ENCODE data around the gene SDR42E1.

The SDR42E1 gene

DNA sequence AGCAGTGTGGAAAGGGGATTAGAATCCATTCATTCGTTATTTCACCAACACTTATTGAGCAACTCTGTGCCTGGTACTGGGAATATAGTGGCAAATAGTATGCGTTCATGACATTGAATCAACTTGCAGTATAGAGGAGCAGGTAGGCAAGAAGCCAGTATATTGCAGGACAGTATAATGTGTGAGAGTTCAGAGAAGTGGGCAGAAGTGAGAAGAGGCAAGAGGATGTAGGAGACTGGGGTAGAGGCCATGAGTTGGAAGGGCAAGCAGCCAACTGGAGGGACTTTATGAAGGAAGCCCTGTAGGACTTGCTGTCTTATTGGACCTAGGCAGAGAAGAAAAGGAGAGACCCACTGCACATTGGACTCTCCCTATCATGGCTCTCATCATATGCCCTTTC lies 36.1 kb upstream of the SDR42E1 start:
- TF ChIP-seq POLR2A (IDR thresholded peaks at IDR 0.05; ENCODE audit: low read depth, low read length), result no peak
- TF ChIP-seq TAF1 (IDR thresholded peaks at IDR 0.05; ENCODE audit: borderline replicate concordance, low read depth, low read length), result no peak
- TF ChIP-seq POLR2AphosphoS5 (IDR thresholded peaks at IDR 0.05; ENCODE audit: low read depth, low read length), result no peak
- DNase-seq (ENCODE audit: insufficient read length) (no peak), FAIRE-seq (no peak)

DNA sequence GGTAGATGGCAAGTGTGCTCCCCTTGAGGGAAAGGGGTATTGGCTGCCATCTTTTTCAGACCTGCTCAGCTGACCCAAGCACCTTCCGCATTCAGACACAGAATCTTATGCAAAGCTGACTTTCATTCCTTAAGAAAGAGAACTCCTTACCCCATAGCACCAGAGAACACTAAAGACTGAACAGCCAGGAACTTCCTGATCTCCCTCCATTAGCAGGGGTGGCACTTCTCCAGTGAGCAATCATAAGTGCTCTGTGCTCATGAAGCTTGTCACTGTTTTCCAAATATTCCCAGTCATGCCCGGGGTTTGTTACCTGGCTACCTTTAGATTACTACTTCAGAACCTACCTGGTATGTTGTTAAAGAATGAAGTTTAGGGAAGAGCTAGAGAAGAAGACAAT lies 35.7 kb upstream of the SDR42E1 start:
- FAIRE-seq (no peak), DNase-seq (ENCODE audit: insufficient read length) (no peak)
- TF ChIP-seq TAF1 (IDR thresholded peaks at IDR 0.05; ENCODE audit: borderline replicate concordance, low read depth, low read length), result no peak
- no peak for TF ChIP-seq POLR2AphosphoS5 (IDR thresholded peaks at IDR 0.05; ENCODE audit: low read depth, low read length)
- TF ChIP-seq POLR2A (IDR thresholded peaks at IDR 0.05; ENCODE audit: low read depth, low read length), result no peak

DNA sequence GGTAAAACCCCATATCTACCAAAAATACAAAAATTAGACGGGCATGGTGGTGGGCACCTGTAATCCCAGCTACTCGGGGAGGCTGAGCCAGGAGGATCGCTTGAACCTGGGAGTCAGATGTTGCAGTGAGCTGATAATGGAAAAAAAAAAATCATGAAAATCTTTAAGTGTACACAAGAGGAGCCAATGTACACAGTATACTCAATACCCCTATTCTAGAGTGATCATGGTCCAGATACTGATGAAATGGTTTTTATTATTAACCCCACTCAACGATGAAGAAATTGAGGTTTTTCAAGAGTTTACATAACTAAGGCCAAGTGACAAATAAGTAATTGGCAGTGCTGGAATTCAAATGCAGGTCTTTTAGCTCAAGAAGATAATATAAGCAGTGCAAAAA lies 35.3 kb upstream of the SDR42E1 start:
- no peak for DNase-seq (ENCODE audit: insufficient read length)
- no peak for FAIRE-seq
- TF ChIP-seq POLR2A (IDR thresholded peaks at IDR 0.05; ENCODE audit: low read depth, low read length), result no peak
- TF ChIP-seq TAF1 (IDR thresholded peaks at IDR 0.05; ENCODE audit: borderline replicate concordance, low read depth, low read length), result no peak

DNA sequence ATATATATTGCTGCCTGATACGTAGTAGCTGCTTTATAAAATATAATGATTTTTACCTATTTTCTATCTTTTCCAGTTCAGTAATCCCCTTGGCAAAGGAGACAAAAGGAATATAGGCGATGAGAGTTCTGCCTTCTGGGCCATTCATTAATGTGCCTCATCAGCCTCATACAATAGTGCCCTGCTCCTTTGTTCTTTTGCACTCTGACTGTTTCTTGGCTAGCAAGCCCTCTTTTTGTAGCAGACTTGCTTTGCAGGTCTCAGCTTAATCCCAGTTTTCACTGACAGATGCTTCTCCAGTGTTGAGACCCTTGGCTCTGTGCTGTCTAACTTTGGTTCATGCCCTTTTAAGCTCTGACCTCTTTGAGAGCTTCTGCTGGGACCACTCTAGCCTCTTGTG lies 34.2 kb upstream of the SDR42E1 start:
- DNase-seq (ENCODE audit: insufficient read length) (no peak), FAIRE-seq (no peak)
- TF ChIP-seq TAF1 (IDR thresholded peaks at IDR 0.05; ENCODE audit: borderline replicate concordance, low read depth, low read length) (no peak), POLR2AphosphoS5 (IDR thresholded peaks at IDR 0.05; ENCODE audit: low read depth, low read length) (no peak)

DNA sequence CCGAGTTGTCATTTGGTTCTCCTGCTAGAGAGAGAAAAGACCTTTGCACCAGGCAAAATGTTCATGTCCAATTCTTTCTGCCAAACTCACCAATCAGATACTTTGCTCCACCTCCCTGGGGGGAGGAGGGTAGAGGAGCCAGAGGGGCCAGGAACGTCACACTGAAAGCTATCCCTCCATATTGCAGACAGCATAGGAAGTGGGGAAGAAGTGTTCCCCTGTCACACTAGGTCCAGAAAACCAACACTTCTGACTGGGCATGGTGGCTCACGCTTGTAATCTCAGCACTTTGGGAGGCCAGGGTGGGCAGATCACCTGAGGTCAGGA lies 33.3 kb upstream of the SDR42E1 start:
- FAIRE-seq (no peak), DNase-seq (ENCODE audit: insufficient read length) (no peak)
- no peak for TF ChIP-seq TAF1 (IDR thresholded peaks at IDR 0.05; ENCODE audit: borderline replicate concordance, low read depth, low read length)
- TF ChIP-seq POLR2AphosphoS5 (IDR thresholded peaks at IDR 0.05; ENCODE audit: low read depth, low read length), result no peak
- no peak for TF ChIP-seq POLR2A (IDR thresholded peaks at IDR 0.05; ENCODE audit: low read depth, low read length)

DNA sequence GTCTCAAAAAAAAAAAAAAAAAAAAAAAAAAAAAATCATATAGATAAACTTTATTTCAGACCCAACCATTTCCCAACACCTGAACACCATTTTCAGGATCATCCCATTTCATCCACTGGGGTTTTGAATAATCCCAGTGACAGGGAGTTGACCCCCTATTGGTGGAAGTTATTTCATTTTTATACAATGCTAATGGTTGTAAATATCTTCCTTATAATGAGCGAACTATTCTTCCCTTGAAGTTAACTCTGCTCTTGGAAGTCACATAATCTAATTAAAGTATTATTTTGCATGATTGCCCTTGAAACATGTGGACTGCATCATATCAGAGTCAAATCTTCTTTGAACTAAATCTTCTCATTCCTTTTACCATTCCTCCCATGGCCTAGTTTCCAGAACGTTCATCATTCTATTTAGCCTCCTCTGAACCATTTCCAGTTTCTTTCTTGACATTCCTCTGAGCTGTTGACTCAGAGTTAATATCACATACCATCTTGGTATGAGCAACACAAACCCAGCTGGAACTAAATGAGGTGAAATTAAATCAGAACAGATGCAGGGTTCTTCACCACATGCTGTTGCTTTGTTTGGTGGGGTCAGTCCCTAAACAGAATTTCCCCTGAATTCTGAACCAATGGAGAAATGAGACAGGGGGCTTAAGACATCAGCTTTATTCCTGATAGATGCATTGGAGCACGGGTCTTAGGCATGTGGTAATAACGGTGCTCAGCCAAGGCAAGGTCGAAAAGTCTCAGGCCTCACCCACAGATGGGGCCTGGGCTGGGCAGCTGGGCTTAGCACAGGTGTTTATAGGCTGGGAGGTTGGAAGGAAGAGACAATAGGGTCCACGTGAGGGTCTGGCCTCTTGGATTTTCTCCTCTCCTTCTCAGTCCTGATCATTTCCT lies 32.7 kb upstream of the SDR42E1 start:
- FAIRE-seq (no peak), DNase-seq (ENCODE audit: insufficient read length) (no peak)
- TF ChIP-seq POLR2A (IDR thresholded peaks at IDR 0.05; ENCODE audit: low read depth, low read length), result no peak

DNA sequence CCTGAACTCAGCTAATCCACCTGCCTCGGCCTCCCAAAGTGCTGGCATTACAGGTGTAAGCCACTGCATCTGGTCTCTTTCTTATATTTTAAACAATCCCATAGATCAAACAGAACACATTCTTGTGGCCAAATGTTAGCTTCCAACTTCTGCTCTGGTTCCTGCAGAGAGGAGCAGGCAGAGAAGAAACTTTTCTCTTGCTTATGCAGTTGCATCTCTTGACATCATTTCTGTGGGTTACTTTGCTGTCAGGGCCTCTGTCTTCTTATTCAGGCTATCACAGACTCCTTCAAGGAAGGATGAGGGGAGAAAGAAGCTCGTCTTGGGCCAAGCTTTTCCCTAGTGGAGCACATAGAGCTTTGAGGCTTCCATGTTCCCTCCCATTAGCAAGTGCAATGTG lies 31.6 kb upstream of the SDR42E1 start:
- DNase-seq (ENCODE audit: insufficient read length) (no peak), FAIRE-seq (no peak)
- TF ChIP-seq TAF1 (IDR thresholded peaks at IDR 0.05; ENCODE audit: borderline replicate concordance, low read depth, low read length), result no peak

DNA sequence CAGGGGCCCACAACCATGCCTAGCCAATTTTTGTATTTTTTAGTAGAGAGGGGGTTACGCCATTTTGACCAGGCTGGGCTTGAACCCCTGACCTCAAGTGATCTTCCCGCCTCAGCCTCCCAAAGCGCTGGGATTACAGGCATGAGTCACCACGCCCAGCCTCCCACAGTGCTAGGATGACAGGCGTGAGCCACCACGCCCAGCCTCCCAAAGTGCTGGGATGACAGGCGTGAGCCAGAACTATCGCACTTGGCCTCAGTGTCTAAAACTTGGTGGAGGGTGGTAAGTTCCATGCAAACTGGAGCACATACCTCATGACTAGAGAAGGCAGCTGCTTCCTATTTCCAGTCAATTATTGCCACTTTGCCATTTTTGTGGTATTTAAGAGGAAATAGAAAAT lies 30.9 kb upstream of the SDR42E1 start:
- TF ChIP-seq POLR2AphosphoS5 (IDR thresholded peaks at IDR 0.05; ENCODE audit: low read depth, low read length) (no peak), POLR2A (IDR thresholded peaks at IDR 0.05; ENCODE audit: low read depth, low read length) (no peak), TAF1 (IDR thresholded peaks at IDR 0.05; ENCODE audit: borderline replicate concordance, low read depth, low read length) (no peak)
- FAIRE-seq (no peak), DNase-seq (ENCODE audit: insufficient read length) (no peak)

DNA sequence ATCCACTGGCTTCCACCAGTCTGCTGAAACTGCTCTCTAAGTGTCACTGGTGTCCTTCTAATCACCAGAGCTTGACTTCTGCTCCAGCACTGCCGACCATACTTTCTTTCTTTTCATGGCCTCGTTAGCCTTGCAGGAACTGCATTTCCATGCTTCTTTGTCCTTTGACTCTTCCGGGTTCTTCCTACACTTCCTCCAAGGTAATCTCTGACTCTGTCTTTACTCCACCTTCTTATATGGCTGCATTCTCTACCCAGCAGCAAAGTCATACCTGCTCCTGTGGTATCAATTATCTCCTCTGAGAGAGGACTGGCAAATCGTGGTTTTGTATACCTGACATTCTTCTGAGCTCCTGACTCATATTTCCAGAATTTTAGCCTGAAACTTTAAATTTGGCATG lies 30.3 kb upstream of the SDR42E1 start:
- TF ChIP-seq POLR2AphosphoS5 (IDR thresholded peaks at IDR 0.05; ENCODE audit: low read depth, low read length), result no peak
- no peak for TF ChIP-seq TAF1 (IDR thresholded peaks at IDR 0.05; ENCODE audit: borderline replicate concordance, low read depth, low read length)
- TF ChIP-seq POLR2A (IDR thresholded peaks at IDR 0.05; ENCODE audit: low read depth, low read length), result no peak
- DNase-seq (ENCODE audit: insufficient read length) (no peak), FAIRE-seq (no peak)

DNA sequence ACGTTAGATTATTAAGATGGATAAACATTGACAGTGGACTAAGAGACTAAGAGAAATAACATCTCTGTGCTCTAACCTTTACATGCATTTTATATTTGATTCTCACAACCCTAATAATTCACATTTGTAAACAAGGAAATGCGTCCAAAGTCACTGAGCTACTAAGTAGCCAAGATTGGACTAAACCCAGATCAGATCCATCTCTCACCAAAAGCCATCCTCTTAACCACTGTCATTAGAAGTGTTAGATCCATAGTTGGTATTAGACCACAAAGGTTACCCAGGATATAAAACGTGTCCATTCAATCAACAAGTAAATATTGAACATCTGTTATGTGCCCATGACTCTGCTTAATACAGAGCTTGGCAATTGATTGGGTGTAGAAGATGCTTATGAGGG lies 29.0 kb upstream of the SDR42E1 start:
- DNase-seq (ENCODE audit: insufficient read length) (no peak), FAIRE-seq (no peak)
- TF ChIP-seq POLR2AphosphoS5 (IDR thresholded peaks at IDR 0.05; ENCODE audit: low read depth, low read length), result no peak
- TF ChIP-seq POLR2A (IDR thresholded peaks at IDR 0.05; ENCODE audit: low read depth, low read length), result no peak
- no peak for TF ChIP-seq TAF1 (IDR thresholded peaks at IDR 0.05; ENCODE audit: borderline replicate concordance, low read depth, low read length)

DNA sequence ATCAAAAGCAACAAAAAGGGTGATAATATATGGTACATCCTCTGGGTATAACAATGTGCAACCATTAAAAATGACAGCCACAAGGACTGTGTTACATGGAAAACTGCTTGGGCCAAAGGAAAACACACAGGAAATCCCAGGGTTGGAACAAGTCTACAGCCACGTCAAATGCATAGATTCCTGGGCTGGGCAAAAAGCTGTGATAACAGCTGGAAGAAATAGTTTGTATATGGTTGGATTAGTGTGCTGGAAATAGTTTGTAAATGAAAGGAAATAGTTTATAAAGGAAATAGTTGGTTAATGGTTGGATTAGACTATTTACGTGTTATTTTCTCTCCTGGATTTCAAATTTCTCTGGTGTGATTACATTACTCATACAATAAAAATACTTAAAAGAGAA lies 26.4 kb upstream of the SDR42E1 start:
- DNase-seq (ENCODE audit: insufficient read length), result no peak
- TF ChIP-seq POLR2AphosphoS5 (IDR thresholded peaks at IDR 0.05; ENCODE audit: low read depth, low read length), result no peak
- TF ChIP-seq TAF1 (IDR thresholded peaks at IDR 0.05; ENCODE audit: borderline replicate concordance, low read depth, low read length), result no peak
- TF ChIP-seq POLR2A (IDR thresholded peaks at IDR 0.05; ENCODE audit: low read depth, low read length), result no peak
- FAIRE-seq, result no peak

DNA sequence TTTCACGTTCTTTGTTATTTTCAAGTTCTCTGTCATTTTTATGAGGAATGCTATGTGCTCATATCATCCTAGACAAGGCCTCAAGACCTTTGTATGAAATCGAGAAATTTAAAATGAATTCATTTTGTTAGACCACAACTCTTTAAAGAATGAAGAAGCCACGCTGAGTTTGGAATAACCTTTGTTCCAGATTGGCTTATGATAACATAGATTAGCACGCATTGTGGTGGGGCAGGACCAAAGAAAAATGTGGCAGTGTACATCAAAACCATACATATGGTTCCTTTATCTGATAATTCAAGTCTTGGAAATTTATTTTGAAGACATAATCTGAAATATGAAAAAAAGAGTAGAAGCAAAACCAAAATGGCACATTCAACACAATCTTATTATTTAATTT lies 26.0 kb upstream of the SDR42E1 start:
- FAIRE-seq (no peak), DNase-seq (ENCODE audit: insufficient read length) (no peak)
- TF ChIP-seq TAF1 (IDR thresholded peaks at IDR 0.05; ENCODE audit: borderline replicate concordance, low read depth, low read length) (no peak), POLR2AphosphoS5 (IDR thresholded peaks at IDR 0.05; ENCODE audit: low read depth, low read length) (no peak)

Data from GM12892 (cell line).